ENCODE results near the gene TSPEAR. TPM values are rescaled to one million over a fixed set of nuclear protein-coding genes. Genes with fewer than 3 reads are reported as not detected.

TSPEAR gene
- total RNA-seq, 1 experiment from 2014 or later, result 0.32 TPM

DNA sequence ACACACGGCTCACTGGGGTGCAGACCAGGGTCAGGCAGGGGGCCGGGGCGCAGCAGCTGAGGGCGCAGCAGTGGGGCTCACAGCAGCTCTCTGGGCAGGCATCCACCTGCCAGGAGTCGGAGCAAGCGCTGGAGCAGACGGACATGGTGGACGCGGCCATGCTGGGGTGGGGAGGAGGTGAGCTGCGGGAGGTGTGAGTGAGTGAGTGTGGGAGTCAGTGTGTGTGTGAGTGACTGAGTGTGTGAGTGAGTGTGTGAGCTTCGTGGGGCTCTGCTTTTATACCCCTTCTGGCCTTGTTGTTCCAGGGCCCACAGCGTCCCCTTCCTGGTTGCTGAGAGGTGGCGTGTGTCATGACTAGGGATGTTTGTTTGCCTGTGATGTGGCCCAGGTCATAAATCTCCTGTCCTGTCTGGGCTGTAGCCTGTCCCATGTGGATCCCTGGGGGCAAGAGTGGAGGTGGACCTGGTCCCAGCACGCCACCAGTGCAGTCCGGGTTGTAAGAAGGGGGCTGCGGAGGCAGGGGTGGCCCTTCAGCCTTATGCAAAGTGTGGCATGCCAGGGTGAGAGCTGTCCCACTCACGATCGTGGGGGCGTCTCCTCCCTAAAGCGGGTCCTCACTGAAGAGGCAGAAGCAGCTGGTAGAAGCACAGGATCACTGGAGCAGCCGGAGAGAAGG, 171.2 kb downstream of the TSPEAR start, which contains the start of gene KRTAP10-1:
TSS of gene KRTAP10-1 (minus strand) at position 205 of the 676 bp plus-strand sequence. CDS start at position 160, 45 bp downstream.
- CTCF ChIA-PET, result interaction anchor here (1.1 kb wide), 1 partner anchor 13 kb away, joined by 3 read pairs; no protein-coding TSS in a partner anchor
- no peaks in the 10 kb centered on the region for H3K4me1 Mint-ChIP-seq (ENCODE audit: low read depth, unreplicated experiment)
- no TSS peak for BruUV-seq (replicated peaks)
- TF ChIP-seq, protein P1, sequence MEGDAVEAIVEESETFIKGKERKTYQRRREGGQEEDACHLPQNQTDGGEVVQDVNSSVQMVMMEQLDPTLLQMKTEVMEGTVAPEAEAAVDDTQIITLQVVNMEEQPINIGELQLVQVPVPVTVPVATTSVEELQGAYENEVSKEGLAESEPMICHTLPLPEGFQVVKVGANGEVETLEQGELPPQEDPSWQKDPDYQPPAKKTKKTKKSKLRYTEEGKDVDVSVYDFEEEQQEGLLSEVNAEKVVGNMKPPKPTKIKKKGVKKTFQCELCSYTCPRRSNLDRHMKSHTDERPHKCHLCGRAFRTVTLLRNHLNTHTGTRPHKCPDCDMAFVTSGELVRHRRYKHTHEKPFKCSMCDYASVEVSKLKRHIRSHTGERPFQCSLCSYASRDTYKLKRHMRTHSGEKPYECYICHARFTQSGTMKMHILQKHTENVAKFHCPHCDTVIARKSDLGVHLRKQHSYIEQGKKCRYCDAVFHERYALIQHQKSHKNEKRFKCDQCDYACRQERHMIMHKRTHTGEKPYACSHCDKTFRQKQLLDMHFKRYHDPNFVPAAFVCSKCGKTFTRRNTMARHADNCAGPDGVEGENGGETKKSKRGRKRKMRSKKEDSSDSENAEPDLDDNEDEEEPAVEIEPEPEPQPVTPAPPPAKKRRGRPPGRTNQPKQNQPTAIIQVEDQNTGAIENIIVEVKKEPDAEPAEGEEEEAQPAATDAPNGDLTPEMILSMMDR (IDR thresholded peaks at IDR 0.05; ENCODE audit: insufficient read depth in 1 of 2, low read depth in 1 of 2, low read length in 1 of 2, severe bottlenecking in 1 of 2, unreplicated experiment in 1 of 2), result no peak
- no peaks in the 10 kb centered on the region for H3K36me3 ChIP-seq (ENCODE audit: control insufficient read depth, insufficient read depth, low read length)
- intact Hi-C loops (cut with micrococcal nuclease; ENCODE audit: unreplicated experiment), result no loop called here
- H3K9me3 ChIP-seq, result no peaks in the 10 kb centered on the region
- no peaks in the 10 kb centered on the region for H3K9me3 Mint-ChIP-seq (ENCODE audit: unreplicated experiment)
- POLR2A ChIA-PET, result no interaction called here
- H3K4me1 ChIP-seq, result no peaks in the 10 kb centered on the region
- H3K27me3 ChIP-seq (replicated peaks; ENCODE audit: control insufficient read depth, insufficient read depth, low read length), result no peaks in the 10 kb centered on the region
- DNase-seq, result no peak
- H3K4me3 ChIP-seq (ENCODE audit: low read depth, low read length), result no peak within 1 kb of the TSS
- peaks cover 9% of the 10 kb centered on the region for H3K27me3 Mint-ChIP-seq (ENCODE audit: insufficient read depth, unreplicated experiment)
- no peaks in the 10 kb centered on the region for H3K36me3 Mint-ChIP-seq (ENCODE audit: insufficient read depth, unreplicated experiment)
- no peak within 1 kb of the TSS for H3K27ac Mint-ChIP-seq (ENCODE audit: unreplicated experiment)
- no peak within 1 kb of the TSS for H3K4me3 Mint-ChIP-seq (ENCODE audit: unreplicated experiment)

DNA sequence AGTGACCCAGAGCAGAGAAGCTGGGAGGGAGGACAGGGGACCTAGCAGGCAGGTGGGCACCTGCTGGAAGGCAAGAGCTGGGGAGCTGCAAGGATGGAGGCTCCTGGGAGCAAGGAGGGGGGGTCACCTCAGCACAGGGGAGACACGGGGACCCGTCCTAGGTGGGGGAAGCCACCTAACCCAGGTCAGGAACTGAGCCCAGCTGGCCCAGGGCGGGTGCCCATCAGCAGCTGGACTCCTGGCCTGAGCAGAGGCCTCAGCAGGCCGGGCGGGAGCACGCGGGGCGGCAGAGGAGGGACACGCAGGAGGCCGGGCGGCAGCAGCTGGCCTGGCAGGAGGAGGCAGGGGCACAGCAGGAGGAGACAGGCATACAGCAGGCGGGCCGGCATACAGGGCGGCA, 172.3 kb downstream of the TSPEAR start:
- TF ChIP-seq, protein P1 (IDR thresholded peaks at IDR 0.05; ENCODE audit: insufficient read depth in 1 of 2, low read depth in 1 of 2, low read length in 1 of 2, severe bottlenecking in 1 of 2, unreplicated experiment in 1 of 2), result no peak
- H3K27ac Mint-ChIP-seq (ENCODE audit: unreplicated experiment), result no peak overlapping the region
- Histone ChIP-seq H3K9me3 (no peaks in the 10 kb centered on the region), H3K4me3 (ENCODE audit: low read depth, low read length) (no peak overlapping the region), H3K27me3 (replicated peaks; ENCODE audit: control insufficient read depth, insufficient read depth, low read length) (no peaks in the 10 kb centered on the region), H3K36me3 (ENCODE audit: control insufficient read depth, insufficient read depth, low read length) (no peaks in the 10 kb centered on the region), H3K4me1 (no peaks in the 10 kb centered on the region)
- no peak for DNase-seq
- peaks cover 9% of the 10 kb centered on the region for H3K27me3 Mint-ChIP-seq (ENCODE audit: insufficient read depth, unreplicated experiment)
- intact Hi-C loops (cut with micrococcal nuclease; ENCODE audit: unreplicated experiment), result no loop called here
- POLR2A ChIA-PET, result no interaction called here
- H3K4me3 Mint-ChIP-seq (ENCODE audit: unreplicated experiment), result no peak overlapping the region
- no peaks in the 10 kb centered on the region for H3K36me3 Mint-ChIP-seq (ENCODE audit: insufficient read depth, unreplicated experiment)
- CTCF ChIA-PET, result no interaction called here
- H3K4me1 Mint-ChIP-seq (ENCODE audit: low read depth, unreplicated experiment), result no peaks in the 10 kb centered on the region
- BruUV-seq (replicated peaks), result no TSS peak
- H3K9me3 Mint-ChIP-seq (ENCODE audit: unreplicated experiment), result no peaks in the 10 kb centered on the region

DNA sequence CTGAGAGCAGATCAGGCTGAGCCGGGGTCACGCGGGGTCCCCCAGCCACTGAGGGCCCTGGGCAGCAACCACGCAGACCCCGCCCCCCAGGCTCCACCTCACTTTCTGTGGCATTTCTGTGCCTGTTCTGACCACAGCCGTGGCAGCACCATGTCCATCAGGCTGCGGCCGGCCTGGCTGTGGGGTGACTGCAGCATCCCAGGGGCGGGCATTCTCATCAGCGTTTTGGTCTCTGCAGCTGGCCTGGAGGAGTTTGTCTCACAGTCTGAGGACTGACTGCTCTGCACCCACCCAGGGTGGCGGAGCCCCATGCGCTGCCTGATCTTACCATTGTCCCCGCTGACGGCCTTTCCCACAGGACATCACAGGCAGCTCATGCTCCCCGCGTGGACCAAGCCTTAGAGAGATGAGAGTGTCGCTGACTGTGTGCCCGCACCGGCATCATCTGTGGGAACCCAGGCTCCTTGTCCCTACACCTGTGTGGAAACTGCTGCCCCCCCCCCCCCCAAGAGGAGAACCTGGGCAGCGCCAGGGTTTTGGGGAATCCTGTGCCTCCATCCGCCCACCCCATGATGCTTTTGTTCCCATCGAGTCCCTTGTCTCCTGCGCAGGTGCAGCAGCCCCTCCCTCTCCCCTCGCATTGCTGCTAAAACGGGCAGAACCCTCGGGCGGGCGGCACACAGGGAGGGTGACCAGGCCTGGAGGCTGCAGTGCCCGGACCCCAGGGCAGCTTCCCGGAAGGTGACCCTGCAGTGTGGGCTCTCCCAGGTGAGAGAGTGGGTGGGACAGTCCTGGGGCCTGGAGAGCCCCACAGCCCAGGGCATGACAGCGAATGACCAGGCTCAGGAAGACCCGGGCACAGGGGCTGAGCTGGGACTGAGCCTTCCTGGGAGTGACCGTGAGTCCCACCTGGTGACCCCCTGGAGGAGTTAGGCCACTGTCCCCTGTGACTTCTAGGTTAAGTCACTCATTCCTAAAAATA, 173.2 kb downstream of the TSPEAR start:
- H3K4me3 Mint-ChIP-seq (ENCODE audit: unreplicated experiment), result no peak overlapping the region
- Histone ChIP-seq H3K27me3 (replicated peaks; ENCODE audit: control insufficient read depth, insufficient read depth, low read length) (no peaks in the 10 kb centered on the region), H3K4me1 (no peaks in the 10 kb centered on the region), H3K4me3 (ENCODE audit: low read depth, low read length) (no peak overlapping the region), H3K9me3 (no peaks in the 10 kb centered on the region), H3K36me3 (ENCODE audit: control insufficient read depth, insufficient read depth, low read length) (no peaks in the 10 kb centered on the region)
- peaks cover 9% of the 10 kb centered on the region for H3K27me3 Mint-ChIP-seq (ENCODE audit: insufficient read depth, unreplicated experiment)
- TF ChIP-seq, protein P1 (IDR thresholded peaks at IDR 0.05; ENCODE audit: insufficient read depth in 1 of 2, low read depth in 1 of 2, low read length in 1 of 2, severe bottlenecking in 1 of 2, unreplicated experiment in 1 of 2), result no peak
- intact Hi-C loops (cut with micrococcal nuclease; ENCODE audit: unreplicated experiment), result no loop called here
- DNase-seq, result no peak
- H3K9me3 Mint-ChIP-seq (ENCODE audit: unreplicated experiment), result no peaks in the 10 kb centered on the region
- no TSS peak for BruUV-seq (replicated peaks)
- no peaks in the 10 kb centered on the region for H3K4me1 Mint-ChIP-seq (ENCODE audit: low read depth, unreplicated experiment)
- ChIA-PET POLR2A (no interaction called here), CTCF (no interaction called here)
- no peaks in the 10 kb centered on the region for H3K36me3 Mint-ChIP-seq (ENCODE audit: insufficient read depth, unreplicated experiment)
- no peak overlapping the region for H3K27ac Mint-ChIP-seq (ENCODE audit: unreplicated experiment)

Data from Caco-2 (cell line).